GM18499 (cell line): Measurements from ENCODE around the gene LRP1-AS.

Experiments
- ATAC-seq: cut with Tn5 transposase; IDR thresholded peaks from one replicate; pipeline ENCODE4 v1.9.1; 2021; ENCODE audit warnings: moderate number of reproducible peaks; ENCODE audit not compliant: insufficient read depth, unreplicated experiment

The LRP1-AS gene

GRCh38 chr12:57145460-57146059, 1.9 kb downstream of the LRP1-AS start:
- ATAC-seq = no peak

- no peak for ATAC-seq
Observed at GRCh38 chr12:57143454-57143853, 4.0 kb downstream of the LRP1-AS start.

GRCh38 chr12:57142727-57143126, 4.7 kb downstream of the LRP1-AS start:
- ATAC-seq = no peak

GRCh38 chr12:57142121-57142520, 5.3 kb downstream of the LRP1-AS start:
- ATAC-seq = no peak

GRCh38 chr12:57141249-57141648, 6.2 kb downstream of the LRP1-AS start:
- ATAC-seq = no peak

GRCh38 chr12:57139796-57140649, 7.4 kb downstream of the LRP1-AS start:
- no peak for ATAC-seq

- ATAC-seq = no peak
Observed at GRCh38 chr12:57138526-57139272, 8.7 kb downstream of the LRP1-AS start.

- ATAC-seq = no peak
Observed at GRCh38 chr12:57135527-57136326, 11.7 kb downstream of the LRP1-AS start.

- no peak for ATAC-seq
Observed at GRCh38 chr12:57134949-57135348, 12.5 kb downstream of the LRP1-AS start.

GRCh38 chr12:57133916-57134315, 13.5 kb downstream of the LRP1-AS start:
- no peak for ATAC-seq

GRCh38 chr12:57133013-57133569, 14.3 kb downstream of the LRP1-AS start:
- no peak for ATAC-seq

GRCh38 chr12:57131896-57132744, 15.3 kb downstream of the LRP1-AS start:
- ATAC-seq = no peak

- ATAC-seq = no peak
Observed at GRCh38 chr12:57130941-57131340, 16.5 kb downstream of the LRP1-AS start.

- no peak for ATAC-seq
Observed at GRCh38 chr12:57129889-57130288, 17.5 kb downstream of the LRP1-AS start.

- no peak for ATAC-seq
Observed at GRCh38 chr12:57129321-57129842, 18.0 kb downstream of the LRP1-AS start.

GRCh38 chr12:57128519-57129247, 18.7 kb downstream of the LRP1-AS start:
- no peak for ATAC-seq

- no peak for ATAC-seq
Observed at GRCh38 chr12:57127726-57128518, 19.5 kb downstream of the LRP1-AS start, which contains the start of gene LRP1. LRP1 (plus strand) TSS chr12:57128483; CDS start chr12:57128965, 482 bp downstream.
